H1 (cell line): Measurements from ENCODE around the gene UBE2D3. TPM values are rescaled to one million over a fixed set of nuclear protein-coding genes. Genes with fewer than 3 reads are reported as not detected.

Source experiments
- CTCF ChIA-PET: fragments of 300-600 bp; sonication (Branson Sonifier 250); formaldehyde crosslinking; loops from one replicate; lab custom pipeline; 2021; ENCODE audit not compliant: partially characterized antibody; lab: Charles Lee
- POLR2A ChIA-PET: fragments of 300-600 bp; sonication (Branson Sonifier 250); formaldehyde crosslinking; loops from one replicate; lab custom pipeline; 2021; ENCODE audit warnings: inconsistent platforms; ENCODE audit not compliant: partially characterized antibody; lab: Charles Lee
- DNase-seq, 2 experiments: peaks; one replicate each; pipeline versions ENCODE4 v3.0.0 to v3.0.0-alpha.2; 2010 to 2022; ENCODE audit warnings: low spot score in 2 of 2, low read depth in 1 of 2, mixed read lengths in 1 of 2
- FAIRE-seq: peaks from 2 replicates; lab custom pipeline; 2011; peaks lifted over from hg19 to GRCh38; lab: Jason Lieb, UNC
- H2AFZ ChIP-seq: 2 replicates; pipeline ENCODE4 v1.8.1; 2012; ENCODE audit warnings: low read length, inconsistent platforms
- H2AK5ac ChIP-seq: 2 replicates; pipeline ENCODE4 v1.6.1; 2013; ENCODE audit warnings: low read depth, low read length
- H2BK120ac ChIP-seq: replicated peaks from 2 replicates; pipeline ENCODE3; 2013; ENCODE audit warnings: low read depth, low read length, inconsistent platforms
- H2BK12ac ChIP-seq: 2 replicates; pipeline ENCODE4 v1.6.1; 2013; ENCODE audit warnings: low read depth, low read length
- H2BK15ac ChIP-seq: 2 replicates; pipeline ENCODE4 v1.6.1; 2013; ENCODE audit warnings: low read length
- H2BK20ac ChIP-seq: 2 replicates; pipeline ENCODE4 v1.6.1; 2013; ENCODE audit warnings: low read length
- H2BK5ac ChIP-seq: 2 replicates; pipeline ENCODE4 v1.6.1; 2013; ENCODE audit warnings: low read depth, low read length
- H3K14ac ChIP-seq: 2 replicates; pipeline ENCODE4 v1.6.1; 2013; ENCODE audit warnings: inconsistent platforms; ENCODE audit not compliant: insufficient read length
- H3K18ac ChIP-seq: 2 replicates; pipeline ENCODE4 v1.6.1; 2013; ENCODE audit warnings: low read length; ENCODE audit errors: extremely low read depth
- H3K23ac ChIP-seq: 2 replicates; pipeline ENCODE4 v1.6.1; 2013; ENCODE audit warnings: inconsistent platforms; ENCODE audit not compliant: insufficient read length
- H3K23me2 ChIP-seq: 2 replicates; pipeline ENCODE4 v1.6.1; 2013; ENCODE audit warnings: low read depth, low read length
- H3K27ac ChIP-seq: 2 replicates; pipeline ENCODE4 v1.6.1; 2011; ENCODE audit warnings: low read depth, low read length, inconsistent platforms
- H3K27me3 ChIP-seq, 4 experiments: replicated peaks in 1 of 4; 1 replicate in 1 of 4; 2 replicates in 3 of 4; pipeline versions ENCODE4 v1.6.1 to v1.8.1; 2011 to 2013; ENCODE audit warnings: low read length in 3 of 4, mild to moderate bottlenecking in 3 of 4, inconsistent platforms in 2 of 4, mixed read lengths in 2 of 4, moderate library complexity in 1 of 4; ENCODE audit not compliant: control insufficient read depth in 3 of 4, insufficient read depth in 3 of 4; ENCODE audit errors: extremely low read depth in 1 of 4
- H3K36me3 ChIP-seq, 4 experiments: 2 replicates each; pipeline versions ENCODE4 v1.6.1 to v1.8.1; 2011 to 2013; ENCODE audit warnings: mild to moderate bottlenecking in 4 of 4, low read length in 3 of 4, moderate library complexity in 2 of 4, control low read depth in 1 of 4, inconsistent platforms in 1 of 4; ENCODE audit not compliant: insufficient read depth in 4 of 4, control insufficient read depth in 2 of 4
- H3K4ac ChIP-seq: replicated peaks from 2 replicates; pipeline ENCODE3; 2013; ENCODE audit warnings: low read length, low read depth, mixed read lengths, inconsistent platforms; ENCODE audit not compliant: insufficient read length
- H3K4me1 ChIP-seq, 4 experiments: replicated peaks in 1 of 4; 1 replicate in 1 of 4; 2 replicates in 3 of 4; pipeline versions ENCODE4 v1.6.1 to v1.8.1; 2011 to 2013; ENCODE audit warnings: low read length in 3 of 4, inconsistent platforms in 2 of 4, mixed read lengths in 1 of 4; ENCODE audit not compliant: insufficient read depth in 4 of 4, control insufficient read depth in 3 of 4
- H3K4me2 ChIP-seq, 2 experiments: 2 replicates each; pipeline versions ENCODE4 v1.6.1 to v1.8.1; 2011 to 2013; ENCODE audit warnings: low read depth in 2 of 2, low read length in 2 of 2, control low read depth in 1 of 2, inconsistent platforms in 1 of 2, mild to moderate bottlenecking in 1 of 2; ENCODE audit not compliant: insufficient read depth in 1 of 2
- H3K4me3 ChIP-seq, 4 experiments: fragments of 200-600, 300-600 bp in 1 of 4; sonication (generic), shearing (Covaris generic), sonication (Bioruptor Twin) in 1 of 4; 2 replicates each; pipeline versions ENCODE4 v1.5.1 to v1.8.1; 2011 to 2016; ENCODE audit warnings: low read length in 4 of 4, low read depth in 3 of 4, control low read depth in 2 of 4, inconsistent platforms in 2 of 4, mild to moderate bottlenecking in 2 of 4, mixed read lengths in 1 of 4, moderate library complexity in 1 of 4; ENCODE audit not compliant: insufficient read depth in 2 of 4; ENCODE audit errors: extremely low read depth in 1 of 4
- H3K56ac ChIP-seq: replicated peaks from 2 replicates; pipeline ENCODE3; 2013; ENCODE audit warnings: low read depth, mild to moderate bottlenecking, mixed read lengths, low read length, inconsistent platforms; ENCODE audit not compliant: insufficient read length
- H3K79me1 ChIP-seq: 2 replicates; pipeline ENCODE4 v1.6.1; 2013; ENCODE audit warnings: low read depth, low read length, control low read depth
- H3K79me2 ChIP-seq, 2 experiments: 2 replicates each; pipeline versions ENCODE4 v1.6.1 to v1.8.1; 2012 to 2013; ENCODE audit warnings: low read length in 2 of 2, mild to moderate bottlenecking in 2 of 2, inconsistent platforms in 1 of 2; ENCODE audit not compliant: insufficient read depth in 2 of 2, control insufficient read depth in 1 of 2
- H3K9ac ChIP-seq, 4 experiments: replicated peaks in 1 of 4; 1 replicate in 1 of 4; 2 replicates in 3 of 4; pipeline versions ENCODE4 v1.6.1 to v1.8.1; 2011 to 2013; ENCODE audit warnings: low read depth in 3 of 4, low read length in 3 of 4, control low read depth in 2 of 4, mild to moderate bottlenecking in 2 of 4, moderate library complexity in 2 of 4, inconsistent platforms in 1 of 4; ENCODE audit errors: extremely low read depth in 1 of 4
- H3K9me3 ChIP-seq, 2 experiments: 2 replicates each; pipeline versions ENCODE4 v1.6.1 to v1.8.1; 2012 to 2013; ENCODE audit warnings: mild to moderate bottlenecking in 2 of 2, moderate library complexity in 2 of 2, control low read depth in 1 of 2, inconsistent platforms in 1 of 2, low read depth in 1 of 2, low read length in 1 of 2, mixed read lengths in 1 of 2; ENCODE audit not compliant: insufficient read depth in 2 of 2
- H4K20me1 ChIP-seq, 2 experiments: replicated peaks in 1 of 2; 2 replicates each; pipeline versions ENCODE3 to v1.8.1; 2011 to 2013; ENCODE audit warnings: inconsistent platforms in 2 of 2, low read length in 2 of 2, mild to moderate bottlenecking in 1 of 2; ENCODE audit not compliant: insufficient read depth in 2 of 2, control insufficient read depth in 1 of 2
- H4K5ac ChIP-seq: 2 replicates; pipeline ENCODE4 v1.6.1; 2013; ENCODE audit warnings: low read length, low read depth, mixed read lengths, inconsistent platforms; ENCODE audit not compliant: insufficient read length
- H4K8ac ChIP-seq: 2 replicates; pipeline ENCODE4 v1.8.0; 2013; ENCODE audit warnings: mild to moderate bottlenecking, moderate library complexity, low read length, inconsistent platforms; ENCODE audit not compliant: insufficient read depth; ENCODE audit errors: extremely low read depth
- H4K91ac ChIP-seq: replicated peaks from 2 replicates; pipeline ENCODE3; 2013; ENCODE audit warnings: low read length, mixed read lengths, inconsistent platforms; ENCODE audit not compliant: insufficient read length
- EZH2 ChIP-seq: fragments of 200-600 bp; sonication (generic); IDR thresholded peaks from 2 replicates; pipeline ENCODE4 v1.7.1; 2012; ENCODE audit warnings: low read depth, mild to moderate bottlenecking, moderate library complexity, low read length, inconsistent platforms; ENCODE audit not compliant: severe bottlenecking
- FOSL1 ChIP-seq: IDR thresholded peaks from 2 replicates; pipeline ENCODE4 v1.6.1; 2011; ENCODE audit warnings: mild to moderate bottlenecking, low read depth, low read length, moderate library complexity; ENCODE audit not compliant: insufficient read depth
- JUN ChIP-seq: IDR thresholded peaks from 2 replicates; pipeline ENCODE4 v1.6.1; 2011; ENCODE audit warnings: low read depth, mild to moderate bottlenecking, improper control_type of control experiment, low read length
- KDM4A ChIP-seq: IDR thresholded peaks from one replicate; pipeline ENCODE4 v1.7.1; 2012; ENCODE audit warnings: low read depth, mild to moderate bottlenecking, moderate library complexity, low read length, inconsistent platforms; ENCODE audit not compliant: severe bottlenecking
- NANOG ChIP-seq: IDR thresholded peaks from 2 replicates; pipeline ENCODE4 v1.6.1; 2011; ENCODE audit warnings: low read length, low read depth, mild to moderate bottlenecking, inconsistent platforms; ENCODE audit not compliant: insufficient read depth, poor library complexity, severe bottlenecking
- POLR2A ChIP-seq, 2 experiments: IDR thresholded peaks; 1 replicate in 1 of 2; 2 replicates in 1 of 2; pipeline ENCODE4 v1.6.1; 2011; ENCODE audit warnings: low read depth in 2 of 2, low read length in 2 of 2, mild to moderate bottlenecking in 2 of 2; ENCODE audit errors: control extremely low read depth in 1 of 2
- POU5F1 ChIP-seq: IDR thresholded peaks from 2 replicates; pipeline ENCODE4 v1.6.1; 2011; ENCODE audit warnings: low read depth, mild to moderate bottlenecking, low read length, moderate library complexity
- RBBP5 ChIP-seq: IDR thresholded peaks from 2 replicates; pipeline ENCODE4 v1.7.1; 2012; ENCODE audit warnings: low read depth, mild to moderate bottlenecking, inconsistent platforms, low read length, moderate library complexity, borderline replicate concordance
- RNF2 ChIP-seq: fragments of 200-900, 300-1000 bp; sonication (generic); IDR thresholded peaks from 2 replicates; pipeline ENCODE4 v1.7.1; 2016; ENCODE audit warnings: borderline replicate concordance, low read depth, mild to moderate bottlenecking, antibody characterized with exemption, low read length; ENCODE audit not compliant: poor library complexity, severe bottlenecking; ENCODE audit errors: missing control alignments
- SIRT6 ChIP-seq: IDR thresholded peaks from one replicate; pipeline ENCODE4 v1.7.1; 2012; ENCODE audit warnings: low read length, inconsistent platforms
- TAF1 ChIP-seq: IDR thresholded peaks from 2 replicates; pipeline ENCODE4 v1.6.1; 2011; ENCODE audit warnings: mild to moderate bottlenecking, low read depth, low read length
- ZNF274 ChIP-seq: IDR thresholded peaks from 2 replicates; pipeline ENCODE4 v1.7.0; 2012; ENCODE audit warnings: low read length, borderline replicate concordance; ENCODE audit errors: extremely low read depth
- WGBS, 2 experiments: shearing (Covaris generic) in 1 of 2; methylation state at CpG; one replicate each; pipeline versions ENCODE4 v1.1.6 to v1.1.7; 2013 to 2015; ENCODE audit warnings: low lambda C conversion rate in 2 of 2, mixed read lengths in 2 of 2, inconsistent platforms in 1 of 2, low coverage in 1 of 2, missing lambda C conversion rate in 1 of 2; ENCODE audit not compliant: insufficient replicate concordance in 2 of 2, insufficient coverage in 1 of 2, insufficient read length in 1 of 2; ENCODE audit errors: extremely low coverage in 1 of 2, missing lambda C conversion rate in 1 of 2; 5-methylcytosine and 5-hydroxymethylcytosine counted together
- polyA plus RNA-seq, 7 experiments: library from polyadenylated mRNA; depleted of rRNA in 3 of 7; stranded (reverse) in 5 of 7; unstranded in 2 of 7; fragments of >200 nt in 5 of 7; fragments of 200-250 nt in 2 of 7; gene quantifications; 1 replicate in 5 of 7; 2 replicates in 1 of 7; 4 replicates in 1 of 7; pipeline versions ENCODE4 v1.2.1 to v1.2.3, GENCODE V29; 2011 to 2013; ENCODE audit warnings: missing spikeins in 2 of 7, mixed read lengths in 2 of 7
- total RNA-seq: library from RNA; stranded (reverse); fragmentation: NEBNext Ultra II Directional; extraction: Animal tissue kit (Norgen Biotek cat#: 25700); gene quantifications from 2 replicates; pipeline ENCODE4 v1.2.1, GENCODE V29; 2021

Gene UBE2D3
- total and polyA plus RNA-seq, 2 of the 8 experiments (the other 6 are each of a cell fraction or from before 2014, with no cell fraction given): 396 to 544 TPM

DNA sequence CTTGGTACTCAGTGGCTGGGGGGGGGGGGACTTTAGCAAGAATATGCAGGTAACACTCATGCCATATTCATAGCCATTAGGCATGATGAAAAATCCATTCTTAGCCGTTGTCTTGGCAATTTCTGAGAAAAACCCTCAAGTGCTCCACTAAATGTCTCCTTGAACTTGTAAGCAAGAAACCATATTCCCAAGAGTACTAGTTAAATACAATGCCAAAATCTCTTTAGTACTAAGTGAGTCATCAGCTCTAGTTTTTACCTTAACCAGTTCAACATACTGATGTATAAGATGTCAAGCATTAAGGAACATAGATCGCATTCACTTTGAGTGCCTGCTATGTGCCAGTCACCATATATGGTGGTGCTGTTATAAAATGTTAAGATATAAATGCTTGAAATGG lies 27.5 kb downstream of the UBE2D3 start:
- H3K9ac ChIP-seq: no peak overlapping the region
- ChIA-PET CTCF (interaction anchor here (0.7 to 3.1 kb wide), 4 partner anchors 68 to 1119 kb away, joined by 3 to 11 read pairs (median 4); no protein-coding TSS in a partner anchor), POLR2A (interaction anchor here (1.5 to 3.8 kb wide), 2 partner anchors 18 to 28 kb away, joined by 3 to 15 read pairs; partner anchors contain the start of gene UBE2D3)
- H3K27ac ChIP-seq: no peak overlapping the region
- H2BK5ac ChIP-seq: no peak overlapping the region
- no peak overlapping the region for H3K23ac ChIP-seq
- TF ChIP-seq FOSL1 (no peak), JUN (no peak), NANOG (no peak), TAF1 (no peak), KDM4A (no peak), EZH2 (no peak), RNF2 (no peak), RBBP5 (no peak), POU5F1 (no peak), SIRT6 (no peak), ZNF274 (no peak), POLR2A (IDR thresholded peaks at IDR 0.05; ENCODE audit: control extremely low read depth in 1 of 2, low read depth in 2 of 2, low read length in 2 of 2) (no peak)
- H4K91ac ChIP-seq: no peak overlapping the region
- no peak for FAIRE-seq
- H3K14ac ChIP-seq: no peak overlapping the region
- no peaks in the 10 kb centered on the region for H3K9me3 ChIP-seq
- no peaks in the 10 kb centered on the region for H3K79me1 ChIP-seq
- H2BK15ac ChIP-seq: no peak overlapping the region
- peaks cover 0 to 31% of the 10 kb centered on the region in 2 experiments; a peak in 1 of 4 replicates for H3K79me2 ChIP-seq
- no peak overlapping the region for H3K4ac ChIP-seq
- H3K4me2 ChIP-seq: no peak overlapping the region
- peaks cover 0 to 3% (median 1%) of the 10 kb centered on the region in 4 experiments; a peak in 1 of 7 replicates for H3K4me1 ChIP-seq
- DNase-seq: no peak
- no peak overlapping the region for H2BK120ac ChIP-seq
- no peak overlapping the region for H4K5ac ChIP-seq
- 96% methylated on average over 2 of the region's 2 CpGs; no CpG with 5 or more reads in 1 of the 2 experiments for WGBS, 2 experiments
- peaks cover 2 to 82% (median 31%) of the 10 kb centered on the region in 4 experiments; a peak in 6 of 8 replicates for H3K36me3 ChIP-seq
- H2BK20ac ChIP-seq: no peak overlapping the region
- no peak overlapping the region for H3K18ac ChIP-seq
- H4K20me1 ChIP-seq: peaks cover 2 to 5% of the 10 kb centered on the region in 2 experiments
- H3K23me2 ChIP-seq: no peaks in the 10 kb centered on the region
- H2AK5ac ChIP-seq: no peak overlapping the region
- H2BK12ac ChIP-seq: no peak overlapping the region
- no peak overlapping the region for H3K56ac ChIP-seq
- no peaks in the 10 kb centered on the region for H3K27me3 ChIP-seq
- H4K8ac ChIP-seq: no peak overlapping the region
- H3K4me3 ChIP-seq: no peak overlapping the region
- H2AFZ ChIP-seq: no peak overlapping the region
